Measurements from ENCODE around the gene EDEM3. TPM values are rescaled to one million over a fixed set of nuclear protein-coding genes. Genes with fewer than 3 reads are reported as not detected.

The EDEM3 gene
- total RNA-seq, 5 donors from 2014 or later (not counting 1 experiment from before 2014, with no cell fraction given), result 21.0 to 44.1 (median 39.1) TPM

- H3K27ac Mint-ChIP-seq, result no peak overlapping the region
- H3K9me3 Mint-ChIP-seq, result no peaks in the 10 kb centered on the region
- H3K27me3 ChIP-seq (replicated peaks in 1 of 2; ENCODE audit: control insufficient read depth in 2 of 2, extremely low read depth in 1 of 2, insufficient read depth in 2 of 2, low read length in 1 of 2), result peaks cover 0 to 5% of the 10 kb centered on the region in 2 experiments
- H3K4me1 ChIP-seq (ENCODE audit: control insufficient read depth in 1 of 2, extremely low read depth in 1 of 2, insufficient read depth in 2 of 2, low read length in 2 of 2), result no peaks in the 10 kb centered on the region
- no peaks in the 10 kb centered on the region for H3K36me3 ChIP-seq (ENCODE audit: control insufficient read depth in 2 of 2, extremely low read depth in 1 of 2, insufficient read depth in 1 of 2, low read length in 1 of 2)
- ChIA-PET POLR2A (no interaction called here), CTCF (no interaction called here)
- no peak overlapping the region for H3K27ac ChIP-seq (ENCODE audit: low read length)
- no peak overlapping the region for H3K4me3 ChIP-seq (ENCODE audit: control insufficient read depth in 1 of 2, extremely low read depth in 1 of 2, low read length in 1 of 2)
- no peak for ATAC-seq (replicated peaks in 1 of 4)
- no peaks in the 10 kb centered on the region for H3K36me3 Mint-ChIP-seq
- H3K4me3 Mint-ChIP-seq, result no peak overlapping the region
- WGBS (ENCODE audit: insufficient coverage), result 80% methylated on average over 1 of the region's 9 CpGs
- H3K9me3 ChIP-seq, result no peaks in the 10 kb centered on the region
- peaks cover 22 to 24% of the 10 kb centered on the region in 2 donors for H3K27me3 Mint-ChIP-seq
- no peaks in the 10 kb centered on the region for H3K4me1 Mint-ChIP-seq
- no peak for DNase-seq
These were observed 82.5 kb downstream of the EDEM3 start for GRCh38 chr1:184672013-184672726.

DNA sequence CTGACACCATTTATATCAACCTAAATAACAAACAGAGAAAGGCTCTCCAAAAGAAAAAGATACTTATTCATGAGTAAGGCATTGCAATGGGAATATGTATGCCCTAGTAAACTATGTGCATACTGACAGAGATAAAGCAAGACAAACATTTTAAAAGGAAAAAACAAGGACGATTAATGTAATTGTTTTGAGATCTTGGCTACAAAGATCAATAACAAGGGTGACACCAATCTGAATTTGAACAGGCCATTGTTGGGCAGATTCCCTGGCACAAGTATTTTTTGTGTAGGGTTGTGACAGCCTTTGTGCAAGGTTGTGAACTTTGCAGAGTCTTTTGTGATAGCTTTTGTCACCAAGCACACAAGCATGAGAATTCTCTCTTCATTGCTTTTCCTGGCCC lies 85.3 kb downstream of the EDEM3 start:
- H3K27me3 ChIP-seq (replicated peaks in 1 of 2; ENCODE audit: control insufficient read depth in 2 of 2, extremely low read depth in 1 of 2, insufficient read depth in 2 of 2, low read length in 1 of 2), result peaks cover 0 to 8% of the 10 kb centered on the region in 2 experiments
- ChIA-PET CTCF (no interaction called here), POLR2A (interaction anchor here in 1 of 2 donors (0.6 kb wide), 1 partner anchor 70 kb away, joined by 3 read pairs; no protein-coding TSS in a partner anchor)
- ATAC-seq (replicated peaks in 1 of 4), result no peak
- H3K4me3 Mint-ChIP-seq, result no peak overlapping the region
- no peak for DNase-seq
- WGBS (ENCODE audit: insufficient coverage), result 100% methylated on average over 1 of the region's 1 CpG
- no peaks in the 10 kb centered on the region for H3K36me3 ChIP-seq (ENCODE audit: control insufficient read depth in 2 of 2, extremely low read depth in 1 of 2, insufficient read depth in 1 of 2, low read length in 1 of 2)
- no peaks in the 10 kb centered on the region for H3K9me3 Mint-ChIP-seq
- H3K27ac Mint-ChIP-seq, result no peak overlapping the region
- no peak overlapping the region for H3K27ac ChIP-seq (ENCODE audit: low read length)
- H3K4me1 ChIP-seq (ENCODE audit: control insufficient read depth in 1 of 2, extremely low read depth in 1 of 2, insufficient read depth in 2 of 2, low read length in 2 of 2), result peaks cover 0 to under 1% of the 10 kb centered on the region in 2 experiments
- peaks cover 25 to 29% of the 10 kb centered on the region in 2 donors for H3K27me3 Mint-ChIP-seq
- H3K4me3 ChIP-seq (ENCODE audit: control insufficient read depth in 1 of 2, extremely low read depth in 1 of 2, low read length in 1 of 2), result no peak overlapping the region
- H3K9me3 ChIP-seq, result no peaks in the 10 kb centered on the region
- H3K4me1 Mint-ChIP-seq, result peaks cover 0 to under 1% (median 0%) of the 10 kb centered on the region in 3 donors
- H3K36me3 Mint-ChIP-seq, result no peaks in the 10 kb centered on the region

GRCh38 chr1:184665360-184665759 lies 89.3 kb downstream of the EDEM3 start:
- Histone ChIP-seq H3K36me3 (ENCODE audit: control insufficient read depth in 2 of 2, extremely low read depth in 1 of 2, insufficient read depth in 1 of 2, low read length in 1 of 2) (no peaks in the 10 kb centered on the region), H3K27me3 (replicated peaks in 1 of 2; ENCODE audit: control insufficient read depth in 2 of 2, extremely low read depth in 1 of 2, insufficient read depth in 2 of 2, low read length in 1 of 2) (peaks cover 0 to 16% of the 10 kb centered on the region in 2 experiments), H3K9me3 (no peaks in the 10 kb centered on the region), H3K27ac (ENCODE audit: low read length) (no peak overlapping the region), H3K4me3 (ENCODE audit: control insufficient read depth in 1 of 2, extremely low read depth in 1 of 2, low read length in 1 of 2) (no peak overlapping the region), H3K4me1 (ENCODE audit: control insufficient read depth in 1 of 2, extremely low read depth in 1 of 2, insufficient read depth in 2 of 2, low read length in 2 of 2) (peaks cover 0 to 8% of the 10 kb centered on the region in 2 experiments)
- CTCF ChIA-PET, result no interaction called here
- Mint-ChIP-seq H3K27ac (no peak overlapping the region), H3K27me3 (peaks cover 11 to 24% of the 10 kb centered on the region in 2 donors), H3K9me3 (no peaks in the 10 kb centered on the region), H3K4me3 (no peak overlapping the region), H3K4me1 (peaks cover 5 to 12% (median 6%) of the 10 kb centered on the region in 3 donors), H3K36me3 (no peaks in the 10 kb centered on the region)
- no peak for ATAC-seq (replicated peaks in 1 of 4)
- POLR2A ChIA-PET, result no interaction called here
- WGBS (ENCODE audit: insufficient coverage), result 93% methylated on average over 4 of the region's 6 CpGs
- DNase-seq, result no peak

DNA sequence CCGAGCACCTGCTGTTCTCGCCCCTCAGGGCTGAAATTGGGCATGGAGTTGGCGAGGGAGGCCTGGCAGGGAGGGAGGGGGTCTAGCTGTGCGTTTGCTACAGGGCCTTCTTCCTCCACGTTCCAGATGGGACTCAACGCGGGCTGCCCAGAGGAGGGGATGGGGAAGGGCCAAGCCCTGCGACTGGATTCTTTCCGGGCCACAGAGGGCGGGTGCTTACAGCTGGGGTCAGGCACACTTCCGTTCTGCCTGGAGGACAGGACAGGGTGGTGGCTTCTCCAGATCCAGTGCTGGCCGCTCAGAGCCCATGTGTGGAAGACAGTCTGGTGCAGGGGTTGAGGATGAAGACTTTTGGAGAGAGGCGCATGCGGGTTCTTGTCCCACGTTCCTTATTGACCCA lies 90.0 kb downstream of the EDEM3 start:
- Mint-ChIP-seq H3K4me3 (no peak overlapping the region), H3K27me3 (peaks cover 11 to 24% of the 10 kb centered on the region in 2 donors), H3K4me1 (peaks cover 5 to 12% (median 6%) of the 10 kb centered on the region in 3 donors), H3K36me3 (no peaks in the 10 kb centered on the region), H3K9me3 (no peaks in the 10 kb centered on the region), H3K27ac (no peak overlapping the region)
- ATAC-seq (replicated peaks in 1 of 4), result no peak
- no peak for DNase-seq
- 91% methylated on average over 10 of the region's 15 CpGs for WGBS (ENCODE audit: insufficient coverage)
- POLR2A ChIA-PET, result no interaction called here
- Histone ChIP-seq H3K27ac (ENCODE audit: low read length) (no peak overlapping the region), H3K36me3 (ENCODE audit: control insufficient read depth in 2 of 2, extremely low read depth in 1 of 2, insufficient read depth in 1 of 2, low read length in 1 of 2) (no peaks in the 10 kb centered on the region), H3K4me3 (ENCODE audit: control insufficient read depth in 1 of 2, extremely low read depth in 1 of 2, low read length in 1 of 2) (no peak overlapping the region), H3K4me1 (ENCODE audit: control insufficient read depth in 1 of 2, extremely low read depth in 1 of 2, insufficient read depth in 2 of 2, low read length in 2 of 2) (peaks cover 0 to 8% of the 10 kb centered on the region in 2 experiments), H3K9me3 (no peaks in the 10 kb centered on the region), H3K27me3 (replicated peaks in 1 of 2; ENCODE audit: control insufficient read depth in 2 of 2, extremely low read depth in 1 of 2, insufficient read depth in 2 of 2, low read length in 1 of 2) (peaks cover 0 to 16% of the 10 kb centered on the region in 2 experiments)
- CTCF ChIA-PET, result interaction anchor here in 1 of 2 donors (1.1 kb wide), 1 partner anchor 707 kb away, joined by 4 read pairs; no protein-coding TSS in a partner anchor

DNA sequence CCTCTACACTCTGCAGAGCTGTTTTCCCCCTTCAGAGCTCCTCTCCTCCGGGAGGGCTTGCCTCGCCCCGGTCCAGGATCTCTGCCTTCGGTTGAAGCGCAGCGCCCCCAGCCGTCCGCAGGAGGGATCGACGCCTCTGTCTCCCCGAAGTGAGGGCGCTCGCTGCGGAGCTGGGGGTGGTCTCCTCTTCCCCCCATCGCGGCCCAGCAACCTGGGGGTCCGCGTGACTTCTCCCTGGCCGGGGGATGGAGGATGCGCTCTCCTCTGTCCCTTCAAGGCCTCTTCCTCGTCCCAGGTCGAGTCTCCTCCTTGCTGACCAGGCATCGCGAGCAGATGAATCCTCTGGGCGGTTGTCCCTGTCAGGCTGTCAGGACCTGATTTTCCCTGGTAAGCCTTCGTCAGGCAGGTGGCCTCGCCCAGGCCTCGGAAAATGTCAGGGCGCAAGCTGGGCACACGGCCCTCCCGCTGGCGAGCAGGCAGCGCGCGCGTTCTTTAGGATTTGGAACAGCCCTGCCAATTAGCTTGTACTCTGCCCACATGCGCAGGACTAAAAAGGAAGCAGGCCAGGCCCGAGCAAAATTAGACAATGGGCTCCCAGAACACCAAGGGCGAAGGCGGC lies 90.5 kb downstream of the EDEM3 start:
- Histone ChIP-seq H3K27ac (ENCODE audit: low read length) (no peak overlapping the region), H3K36me3 (ENCODE audit: control insufficient read depth in 2 of 2, extremely low read depth in 1 of 2, insufficient read depth in 1 of 2, low read length in 1 of 2) (no peaks in the 10 kb centered on the region), H3K9me3 (no peaks in the 10 kb centered on the region), H3K4me3 (ENCODE audit: control insufficient read depth in 1 of 2, extremely low read depth in 1 of 2, low read length in 1 of 2) (no peak overlapping the region), H3K4me1 (ENCODE audit: control insufficient read depth in 1 of 2, extremely low read depth in 1 of 2, insufficient read depth in 2 of 2, low read length in 2 of 2) (peaks cover 0 to 8% of the 10 kb centered on the region in 2 experiments), H3K27me3 (replicated peaks in 1 of 2; ENCODE audit: control insufficient read depth in 2 of 2, extremely low read depth in 1 of 2, insufficient read depth in 2 of 2, low read length in 1 of 2) (peaks cover 0 to 16% of the 10 kb centered on the region in 2 experiments)
- H3K9me3 Mint-ChIP-seq, result no peaks in the 10 kb centered on the region
- ATAC-seq (replicated peaks in 1 of 4) (peak in 2 of 4 experiments; percentile 30 to 38), DNase-seq (peak in 26 of 35 experiments; percentile 3 to 52 (median 14))
- ChIA-PET CTCF (interaction anchor here in 1 of 2 donors (0.6 to 1.1 kb wide), 6 partner anchors 10 to 707 kb away, joined by 3 to 4 read pairs (median 3); no protein-coding TSS in a partner anchor), POLR2A (no interaction called here)
- H3K27ac Mint-ChIP-seq, result no peak overlapping the region
- WGBS (ENCODE audit: insufficient coverage), result 35% methylated on average over 34 of the region's 40 CpGs
- H3K27me3 Mint-ChIP-seq, result peaks cover 11 to 24% of the 10 kb centered on the region in 2 donors
- H3K4me1 Mint-ChIP-seq, result peaks cover 5 to 12% (median 6%) of the 10 kb centered on the region in 3 donors
- peak overlapping the region in 1 of 3 donors; percentile 49 for H3K4me3 Mint-ChIP-seq
- no peaks in the 10 kb centered on the region for H3K36me3 Mint-ChIP-seq

GRCh38 chr1:184661801-184662200 lies 92.9 kb downstream of the EDEM3 start:
- no peak for DNase-seq
- ATAC-seq (replicated peaks in 1 of 4), result no peak

More at GRCh38 chr1:184661801-184662200, 92.9 kb downstream of the EDEM3 start:
- CTCF ChIA-PET, result no interaction called here
- Mint-ChIP-seq H3K36me3 (no peaks in the 10 kb centered on the region), H3K4me1 (peaks cover 5 to 12% (median 6%) of the 10 kb centered on the region in 3 donors), H3K4me3 (no peak overlapping the region), H3K27ac (no peak overlapping the region), H3K27me3 (peaks cover 11 to 23% of the 10 kb centered on the region in 2 donors), H3K9me3 (no peaks in the 10 kb centered on the region)
- Histone ChIP-seq H3K9me3 (no peaks in the 10 kb centered on the region), H3K4me3 (ENCODE audit: control insufficient read depth in 1 of 2, extremely low read depth in 1 of 2, low read length in 1 of 2) (no peak overlapping the region), H3K36me3 (ENCODE audit: control insufficient read depth in 2 of 2, extremely low read depth in 1 of 2, insufficient read depth in 1 of 2, low read length in 1 of 2) (no peaks in the 10 kb centered on the region), H3K27me3 (replicated peaks in 1 of 2; ENCODE audit: control insufficient read depth in 2 of 2, extremely low read depth in 1 of 2, insufficient read depth in 2 of 2, low read length in 1 of 2) (peaks cover 0 to 14% of the 10 kb centered on the region in 2 experiments), H3K27ac (ENCODE audit: low read length) (no peak overlapping the region), H3K4me1 (ENCODE audit: control insufficient read depth in 1 of 2, extremely low read depth in 1 of 2, insufficient read depth in 2 of 2, low read length in 2 of 2) (peaks cover 0 to 8% of the 10 kb centered on the region in 2 experiments)
- WGBS (ENCODE audit: insufficient coverage), result 0% methylated on average over 1 of the region's 1 CpG
- POLR2A ChIA-PET, result no interaction called here

Data from T-cell (primary cell).